Measurements from ENCODE around the gene CTSV. TPM values are rescaled to one million over a fixed set of nuclear protein-coding genes. Genes with fewer than 3 reads are reported as not detected.

Gene CTSV
- total RNA-seq, 2 donors from 2014 or later: not detected

Other genes with a start within 250 kb of the CTSV start
- 1 to 10 TPM; 4.6 to 7.1 TPM for gene ZNF782, start 184.6 kb downstream of the CTSV start, total RNA-seq
- gene NUTM2G, start 110.3 kb downstream of the CTSV start, total RNA-seq: not detected

All from T-helper 17 cell (primary cell).